DND-41 (cell line): ENCODE data around the gene ERICH3.

Experiments used
- CTCF ChIP-seq: IDR thresholded peaks from 2 replicates; pipeline ENCODE4 v1.5.1; 2012; ENCODE audit warnings: borderline replicate concordance, low read length, moderate library complexity, mild to moderate bottlenecking; ENCODE audit not compliant: poor library complexity, severe bottlenecking; ENCODE audit errors: extremely low read depth
- EZH2 ChIP-seq: IDR thresholded peaks from 3 replicates; pipeline ENCODE4 v1.6.1; 2012; ENCODE audit warnings: borderline replicate concordance, low read depth, mild to moderate bottlenecking, moderate library complexity, low read length, inconsistent platforms; ENCODE audit not compliant: severe bottlenecking

GRCh38 chr1:74584185-74584584 lies 89.4 kb downstream of the ERICH3 start:
- TF ChIP-seq CTCF (no peak), EZH2 (no peak)
